H1 (cell line): ENCODE data around the gene UVRAG. TPM values are rescaled to one million over a fixed set of nuclear protein-coding genes. Genes with fewer than 3 reads are reported as not detected.

Experiments used
- CTCF ChIA-PET: fragments of 300-600 bp; sonication (Branson Sonifier 250); formaldehyde crosslinking; loops from one replicate; lab custom pipeline; 2021; ENCODE audit not compliant: partially characterized antibody; lab: Charles Lee
- POLR2A ChIA-PET: fragments of 300-600 bp; sonication (Branson Sonifier 250); formaldehyde crosslinking; loops from one replicate; lab custom pipeline; 2021; ENCODE audit warnings: inconsistent platforms; ENCODE audit not compliant: partially characterized antibody; lab: Charles Lee
- DNase-seq, 2 experiments: peaks; one replicate each; pipeline versions ENCODE4 v3.0.0 to v3.0.0-alpha.2; 2010 to 2022; ENCODE audit warnings: low spot score in 2 of 2, low read depth in 1 of 2, mixed read lengths in 1 of 2
- FAIRE-seq: peaks from 2 replicates; lab custom pipeline; 2011; peaks lifted over from hg19 to GRCh38; lab: Jason Lieb, UNC
- H2AFZ ChIP-seq: 2 replicates; pipeline ENCODE4 v1.8.1; 2012; ENCODE audit warnings: low read length, inconsistent platforms
- H2AK5ac ChIP-seq: 2 replicates; pipeline ENCODE4 v1.6.1; 2013; ENCODE audit warnings: low read depth, low read length
- H2BK120ac ChIP-seq: replicated peaks from 2 replicates; pipeline ENCODE3; 2013; ENCODE audit warnings: low read depth, low read length, inconsistent platforms
- H2BK12ac ChIP-seq: 2 replicates; pipeline ENCODE4 v1.6.1; 2013; ENCODE audit warnings: low read depth, low read length
- H2BK15ac ChIP-seq: 2 replicates; pipeline ENCODE4 v1.6.1; 2013; ENCODE audit warnings: low read length
- H2BK20ac ChIP-seq: 2 replicates; pipeline ENCODE4 v1.6.1; 2013; ENCODE audit warnings: low read length
- H2BK5ac ChIP-seq: 2 replicates; pipeline ENCODE4 v1.6.1; 2013; ENCODE audit warnings: low read depth, low read length
- H3K14ac ChIP-seq: 2 replicates; pipeline ENCODE4 v1.6.1; 2013; ENCODE audit warnings: inconsistent platforms; ENCODE audit not compliant: insufficient read length
- H3K18ac ChIP-seq: 2 replicates; pipeline ENCODE4 v1.6.1; 2013; ENCODE audit warnings: low read length; ENCODE audit errors: extremely low read depth
- H3K23ac ChIP-seq: 2 replicates; pipeline ENCODE4 v1.6.1; 2013; ENCODE audit warnings: inconsistent platforms; ENCODE audit not compliant: insufficient read length
- H3K23me2 ChIP-seq: 2 replicates; pipeline ENCODE4 v1.6.1; 2013; ENCODE audit warnings: low read depth, low read length
- H3K27ac ChIP-seq: 2 replicates; pipeline ENCODE4 v1.6.1; 2011; ENCODE audit warnings: low read depth, low read length, inconsistent platforms
- H3K27me3 ChIP-seq, 4 experiments: replicated peaks in 1 of 4; 1 replicate in 1 of 4; 2 replicates in 3 of 4; pipeline versions ENCODE4 v1.6.1 to v1.8.1; 2011 to 2013; ENCODE audit warnings: low read length in 3 of 4, mild to moderate bottlenecking in 3 of 4, inconsistent platforms in 2 of 4, mixed read lengths in 2 of 4, moderate library complexity in 1 of 4; ENCODE audit not compliant: control insufficient read depth in 3 of 4, insufficient read depth in 3 of 4; ENCODE audit errors: extremely low read depth in 1 of 4
- H3K36me3 ChIP-seq, 4 experiments: 2 replicates each; pipeline versions ENCODE4 v1.6.1 to v1.8.1; 2011 to 2013; ENCODE audit warnings: mild to moderate bottlenecking in 4 of 4, low read length in 3 of 4, moderate library complexity in 2 of 4, control low read depth in 1 of 4, inconsistent platforms in 1 of 4; ENCODE audit not compliant: insufficient read depth in 4 of 4, control insufficient read depth in 2 of 4
- H3K4ac ChIP-seq: replicated peaks from 2 replicates; pipeline ENCODE3; 2013; ENCODE audit warnings: low read length, low read depth, mixed read lengths, inconsistent platforms; ENCODE audit not compliant: insufficient read length
- H3K4me1 ChIP-seq, 4 experiments: replicated peaks in 1 of 4; 1 replicate in 1 of 4; 2 replicates in 3 of 4; pipeline versions ENCODE4 v1.6.1 to v1.8.1; 2011 to 2013; ENCODE audit warnings: low read length in 3 of 4, inconsistent platforms in 2 of 4, mixed read lengths in 1 of 4; ENCODE audit not compliant: insufficient read depth in 4 of 4, control insufficient read depth in 3 of 4
- H3K4me2 ChIP-seq, 2 experiments: 2 replicates each; pipeline versions ENCODE4 v1.6.1 to v1.8.1; 2011 to 2013; ENCODE audit warnings: low read depth in 2 of 2, low read length in 2 of 2, control low read depth in 1 of 2, inconsistent platforms in 1 of 2, mild to moderate bottlenecking in 1 of 2; ENCODE audit not compliant: insufficient read depth in 1 of 2
- H3K4me3 ChIP-seq, 4 experiments: fragments of 200-600, 300-600 bp in 1 of 4; sonication (generic), shearing (Covaris generic), sonication (Bioruptor Twin) in 1 of 4; 2 replicates each; pipeline versions ENCODE4 v1.5.1 to v1.8.1; 2011 to 2016; ENCODE audit warnings: low read length in 4 of 4, low read depth in 3 of 4, control low read depth in 2 of 4, inconsistent platforms in 2 of 4, mild to moderate bottlenecking in 2 of 4, mixed read lengths in 1 of 4, moderate library complexity in 1 of 4; ENCODE audit not compliant: insufficient read depth in 2 of 4; ENCODE audit errors: extremely low read depth in 1 of 4
- H3K56ac ChIP-seq: replicated peaks from 2 replicates; pipeline ENCODE3; 2013; ENCODE audit warnings: low read depth, mild to moderate bottlenecking, mixed read lengths, low read length, inconsistent platforms; ENCODE audit not compliant: insufficient read length
- H3K79me1 ChIP-seq: 2 replicates; pipeline ENCODE4 v1.6.1; 2013; ENCODE audit warnings: low read depth, low read length, control low read depth
- H3K79me2 ChIP-seq, 2 experiments: 2 replicates each; pipeline versions ENCODE4 v1.6.1 to v1.8.1; 2012 to 2013; ENCODE audit warnings: low read length in 2 of 2, mild to moderate bottlenecking in 2 of 2, inconsistent platforms in 1 of 2; ENCODE audit not compliant: insufficient read depth in 2 of 2, control insufficient read depth in 1 of 2
- H3K9ac ChIP-seq, 4 experiments: replicated peaks in 1 of 4; 1 replicate in 1 of 4; 2 replicates in 3 of 4; pipeline versions ENCODE4 v1.6.1 to v1.8.1; 2011 to 2013; ENCODE audit warnings: low read depth in 3 of 4, low read length in 3 of 4, control low read depth in 2 of 4, mild to moderate bottlenecking in 2 of 4, moderate library complexity in 2 of 4, inconsistent platforms in 1 of 4; ENCODE audit errors: extremely low read depth in 1 of 4
- H3K9me3 ChIP-seq, 2 experiments: 2 replicates each; pipeline versions ENCODE4 v1.6.1 to v1.8.1; 2012 to 2013; ENCODE audit warnings: mild to moderate bottlenecking in 2 of 2, moderate library complexity in 2 of 2, control low read depth in 1 of 2, inconsistent platforms in 1 of 2, low read depth in 1 of 2, low read length in 1 of 2, mixed read lengths in 1 of 2; ENCODE audit not compliant: insufficient read depth in 2 of 2
- H4K20me1 ChIP-seq, 2 experiments: replicated peaks in 1 of 2; 2 replicates each; pipeline versions ENCODE3 to v1.8.1; 2011 to 2013; ENCODE audit warnings: inconsistent platforms in 2 of 2, low read length in 2 of 2, mild to moderate bottlenecking in 1 of 2; ENCODE audit not compliant: insufficient read depth in 2 of 2, control insufficient read depth in 1 of 2
- H4K5ac ChIP-seq: 2 replicates; pipeline ENCODE4 v1.6.1; 2013; ENCODE audit warnings: low read length, low read depth, mixed read lengths, inconsistent platforms; ENCODE audit not compliant: insufficient read length
- H4K8ac ChIP-seq: 2 replicates; pipeline ENCODE4 v1.8.0; 2013; ENCODE audit warnings: mild to moderate bottlenecking, moderate library complexity, low read length, inconsistent platforms; ENCODE audit not compliant: insufficient read depth; ENCODE audit errors: extremely low read depth
- H4K91ac ChIP-seq: replicated peaks from 2 replicates; pipeline ENCODE3; 2013; ENCODE audit warnings: low read length, mixed read lengths, inconsistent platforms; ENCODE audit not compliant: insufficient read length
- ASH2L ChIP-seq: fragments of 200-600, 300-600 bp; sonication (generic); IDR thresholded peaks from one replicate; pipeline ENCODE4 v1.7.1; 2017; ENCODE audit warnings: low read length
- TEAD4 ChIP-seq: IDR thresholded peaks from 2 replicates; pipeline ENCODE4 v1.6.1; 2012; ENCODE audit warnings: low read depth, low read length, inconsistent platforms, mixed read lengths
- WGBS, 2 experiments: shearing (Covaris generic) in 1 of 2; methylation state at CpG; one replicate each; pipeline versions ENCODE4 v1.1.6 to v1.1.7; 2013 to 2015; ENCODE audit warnings: low lambda C conversion rate in 2 of 2, mixed read lengths in 2 of 2, inconsistent platforms in 1 of 2, low coverage in 1 of 2, missing lambda C conversion rate in 1 of 2; ENCODE audit not compliant: insufficient replicate concordance in 2 of 2, insufficient coverage in 1 of 2, insufficient read length in 1 of 2; ENCODE audit errors: extremely low coverage in 1 of 2, missing lambda C conversion rate in 1 of 2; 5-methylcytosine and 5-hydroxymethylcytosine counted together
- polyA plus RNA-seq, 7 experiments: library from polyadenylated mRNA; depleted of rRNA in 3 of 7; stranded (reverse) in 5 of 7; unstranded in 2 of 7; fragments of >200 nt in 5 of 7; fragments of 200-250 nt in 2 of 7; gene quantifications; 1 replicate in 5 of 7; 2 replicates in 1 of 7; 4 replicates in 1 of 7; pipeline versions ENCODE4 v1.2.1 to v1.2.3, GENCODE V29; 2011 to 2013; ENCODE audit warnings: missing spikeins in 2 of 7, mixed read lengths in 2 of 7
- total RNA-seq: library from RNA; stranded (reverse); fragmentation: NEBNext Ultra II Directional; extraction: Animal tissue kit (Norgen Biotek cat#: 25700); gene quantifications from 2 replicates; pipeline ENCODE4 v1.2.1, GENCODE V29; 2021
- TF ChIP-seq, protein P1 (sequence below): IDR thresholded peaks from 2 replicates; pipeline ENCODE4 v1.6.1; 2011; ENCODE audit warnings: low read length, improper control_type of control experiment

UVRAG gene
- total and polyA plus RNA-seq, 2 of the 8 experiments (the other 6 are each of a cell fraction or from before 2014, with no cell fraction given) = 5.5 to 14.7 TPM

DNA sequence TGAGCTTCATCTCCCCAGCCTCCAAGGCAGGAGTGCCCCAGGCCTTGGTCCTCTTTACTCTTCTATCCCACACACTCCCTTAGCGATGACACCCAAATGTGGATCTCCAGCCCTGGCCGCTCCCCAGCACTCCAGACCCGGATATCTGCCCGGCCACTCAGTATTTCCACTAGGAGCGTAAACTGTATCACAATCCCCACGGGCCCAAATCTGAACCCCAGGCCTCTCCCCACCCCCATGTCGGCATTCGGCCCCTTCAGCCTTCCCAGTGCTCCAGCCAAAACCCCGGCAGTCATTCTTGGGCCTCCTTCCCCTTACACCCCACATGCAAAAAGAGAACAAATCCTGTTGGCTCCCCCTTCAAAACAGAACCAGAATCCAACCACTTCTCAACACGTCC lies 370.5 kb downstream of the UVRAG start:
- Histone ChIP-seq H3K79me2 (no peaks in the 10 kb centered on the region), H4K91ac (no peak overlapping the region), H4K8ac (no peak overlapping the region), H3K18ac (no peak overlapping the region), H3K9ac (no peak overlapping the region), H3K4me1 (peaks cover 0 to 3% (median 0%) of the 10 kb centered on the region in 4 experiments; a peak in 2 of 7 replicates), H3K36me3 (no peaks in the 10 kb centered on the region; a peak in 1 of 8 replicates), H3K4ac (no peak overlapping the region), H3K4me3 (no peak overlapping the region), H3K14ac (no peak overlapping the region), H3K4me2 (no peak overlapping the region), H2AK5ac (no peak overlapping the region), H2BK5ac (no peak overlapping the region), H4K20me1 (no peaks in the 10 kb centered on the region), H2BK120ac (no peak overlapping the region), H3K27ac (no peak overlapping the region), H3K23me2 (no peaks in the 10 kb centered on the region), H2AFZ (no peak overlapping the region), H3K27me3 (no peaks in the 10 kb centered on the region), H2BK12ac (no peak overlapping the region), H3K79me1 (no peaks in the 10 kb centered on the region), H2BK15ac (no peak overlapping the region), H4K5ac (no peak overlapping the region), H2BK20ac (no peak overlapping the region), H3K56ac (no peak overlapping the region), H3K23ac (no peak overlapping the region), H3K9me3 (no peaks in the 10 kb centered on the region)
- TF ChIP-seq TEAD4 (no peak), ASH2L (no peak)
- TF ChIP-seq, protein P1, sequence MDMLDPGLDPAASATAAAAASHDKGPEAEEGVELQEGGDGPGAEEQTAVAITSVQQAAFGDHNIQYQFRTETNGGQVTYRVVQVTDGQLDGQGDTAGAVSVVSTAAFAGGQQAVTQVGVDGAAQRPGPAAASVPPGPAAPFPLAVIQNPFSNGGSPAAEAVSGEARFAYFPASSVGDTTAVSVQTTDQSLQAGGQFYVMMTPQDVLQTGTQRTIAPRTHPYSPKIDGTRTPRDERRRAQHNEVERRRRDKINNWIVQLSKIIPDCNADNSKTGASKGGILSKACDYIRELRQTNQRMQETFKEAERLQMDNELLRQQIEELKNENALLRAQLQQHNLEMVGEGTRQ = no peak
- FAIRE-seq (no peak), DNase-seq (no peak)
- ChIA-PET CTCF (interaction anchor here (0.9 to 2.0 kb wide), 6 partner anchors 9 to 289 kb away, joined by 3 to 9 read pairs (median 6); no protein-coding TSS in a partner anchor), POLR2A (no interaction called here)
- WGBS, 2 experiments = 82% methylated on average over 10 of the region's 10 CpGs; no CpG with 5 or more reads in 1 of the 2 experiments
